SK-N-MC (cell line): ENCODE measurements around the gene MARS2.

Source experiments
- EZH2 ChIP-seq: fragments of 200-600 bp; sonication (generic); IDR thresholded peaks from one replicate; pipeline ENCODE4 v1.6.1; 2017; ENCODE audit warnings: antibody characterized with exemption
- FOXP2 ChIP-seq: optimal IDR thresholded peaks from 2 replicates; pipeline ENCODE3; 2011; ENCODE audit warnings: mild to moderate bottlenecking, moderate library complexity; ENCODE audit not compliant: insufficient read depth; ENCODE audit errors: extremely low read length, control extremely low read depth
- POLR2AphosphoS5 ChIP-seq: IDR thresholded peaks from 2 replicates; pipeline ENCODE4 v1.6.1; 2012; ENCODE audit warnings: mild to moderate bottlenecking, low read depth, low read length, borderline replicate concordance

DNA sequence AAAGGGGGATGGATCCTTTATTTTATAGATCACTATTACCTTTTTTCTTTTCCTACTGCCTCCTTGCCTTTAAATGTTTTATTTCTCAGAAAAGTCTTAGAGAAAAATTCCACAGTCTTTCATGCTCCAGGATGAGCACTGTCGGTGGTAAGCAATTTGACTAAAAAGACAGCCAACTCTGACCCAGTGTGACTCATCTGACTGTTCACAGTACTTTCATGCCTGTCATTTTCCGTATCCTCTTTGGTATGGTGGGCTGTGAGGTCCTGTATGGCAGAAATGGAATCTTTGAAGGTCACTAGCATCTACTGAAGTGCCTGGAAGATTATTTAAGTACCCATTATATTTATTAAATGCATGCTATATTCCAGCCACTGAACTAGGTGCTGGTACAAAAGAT, 27.7 kb upstream of the MARS2 start:
- TF ChIP-seq EZH2 (no peak), FOXP2 (no peak), POLR2AphosphoS5 (no peak)
